GM21515 (cell line): ENCODE data around the gene ZNF544.
A peak's percentile ranks its signal among the peaks of the same experiment; 100 is the strongest.

Source experiments
- ATAC-seq: cut with Tn5 transposase; IDR thresholded peaks from one replicate; pipeline ENCODE4 v1.9.1; 2021; ENCODE audit not compliant: unreplicated experiment

Gene ZNF544

GRCh38 chr19:58228585-58229254, at the start of gene ZNF544:
Gene ZNF544 (plus strand): TSS chr19:58228914. CDS start chr19:58244024, 15,110 bp downstream.
- ATAC-seq: peak; percentile 86

DNA sequence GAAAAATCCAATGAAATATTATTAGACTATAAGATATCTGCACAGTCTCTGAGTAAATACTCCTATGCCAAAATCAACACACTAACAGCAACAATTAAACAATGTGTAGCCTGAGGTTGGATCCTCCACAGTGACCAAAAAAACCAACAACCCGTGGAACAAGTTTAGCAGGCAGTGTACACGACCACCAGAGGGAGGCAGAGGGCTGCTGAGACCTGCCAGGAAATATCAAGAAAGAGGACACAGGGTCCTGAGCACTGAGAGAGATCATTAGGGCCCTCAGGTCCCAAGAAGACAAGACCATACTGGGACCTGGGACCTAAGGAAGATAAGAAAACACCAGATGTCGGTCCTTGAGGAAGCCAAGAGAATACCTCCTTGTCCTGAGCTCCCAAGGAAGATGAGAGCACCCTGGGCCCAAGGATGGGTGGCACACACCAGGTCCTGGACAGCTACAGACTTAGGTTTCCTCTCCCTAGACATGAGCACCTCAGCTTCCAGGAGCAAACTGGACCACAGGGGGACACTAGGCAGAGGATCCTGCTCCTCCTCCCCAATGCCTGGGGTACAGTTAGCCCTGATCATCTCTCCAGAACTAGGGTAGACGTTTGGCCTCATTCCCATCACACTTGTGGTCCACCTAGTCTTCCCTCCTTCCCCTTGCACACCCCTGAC, 46.7 kb upstream of the ZNF544 start:
- no peak for ATAC-seq

GRCh38 chr19:58182577-58182988, 46.1 kb upstream of the ZNF544 start:
- ATAC-seq: no peak

DNA sequence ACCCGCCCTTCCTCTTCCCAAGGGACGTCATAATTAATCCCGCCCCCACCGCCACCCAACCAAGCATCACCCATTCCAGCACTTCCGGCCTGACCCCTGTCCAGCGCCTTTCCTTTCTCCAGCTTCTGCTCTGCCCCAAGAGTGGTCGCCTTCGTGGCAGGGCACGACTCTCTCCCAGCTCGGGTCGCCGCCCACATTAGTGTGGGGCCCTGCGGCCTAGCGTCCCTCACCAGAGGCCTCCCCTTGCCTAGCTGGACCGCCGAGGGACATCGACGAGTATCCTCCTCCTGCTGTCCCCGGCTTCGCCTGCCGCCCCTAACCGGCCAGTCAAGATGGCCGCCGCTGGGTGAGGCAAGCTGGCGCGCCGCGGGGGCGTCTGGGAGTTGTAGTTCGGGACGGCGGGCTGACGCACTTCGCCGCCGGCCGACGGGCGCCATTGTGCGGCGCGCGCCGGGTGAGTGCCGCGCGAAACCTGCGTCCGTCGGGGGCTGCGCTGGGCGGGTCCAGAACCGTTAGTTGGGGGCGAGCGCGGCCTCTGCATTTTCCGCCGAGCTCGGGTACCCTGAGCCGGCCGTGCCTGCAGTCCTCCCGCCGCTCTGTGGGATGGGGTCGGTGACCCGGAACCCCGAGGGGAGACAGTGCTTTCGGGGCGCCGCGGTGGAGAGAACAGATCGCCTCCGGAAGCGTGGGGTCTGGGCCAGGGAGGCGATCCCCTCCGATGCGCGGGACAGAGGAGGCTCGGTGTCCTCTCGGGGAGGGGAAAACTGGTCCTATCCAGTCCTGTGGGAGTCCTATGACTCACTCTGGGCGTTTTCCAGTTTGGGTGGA, 45.5 kb upstream of the ZNF544 start, which contains the start of gene ZNF274:
ZNF274 (plus strand) TSS at position 73 of the 828 bp plus-strand sequence. CDS start 905 bp downstream, outside the sequence.
- ATAC-seq: peak; percentile 85

DNA sequence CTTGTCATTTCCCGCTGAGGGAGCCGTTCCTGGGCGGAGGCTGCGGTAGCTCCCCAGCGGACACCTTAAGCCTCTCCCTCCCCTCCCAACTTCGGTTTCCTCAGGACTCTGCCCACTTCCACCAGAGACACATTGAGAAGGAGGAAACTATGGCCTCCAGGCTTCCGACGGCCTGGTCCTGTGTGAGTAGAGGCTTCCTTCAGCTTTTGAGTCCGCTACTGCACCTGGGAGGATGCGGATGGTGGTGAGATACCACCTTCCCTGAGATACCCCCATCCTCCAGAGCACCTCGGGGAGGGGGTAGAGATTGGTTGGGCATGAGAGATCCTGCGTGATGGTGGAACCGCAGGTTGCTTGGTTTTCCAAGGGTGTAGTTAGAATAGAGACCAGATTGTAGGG, 44.9 kb upstream of the ZNF544 start:
- ATAC-seq: no peak

GRCh38 chr19:58196901-58197616, 31.7 kb upstream of the ZNF544 start:
- no peak for ATAC-seq

- no peak for ATAC-seq
These were observed 24.8 kb upstream of the ZNF544 start for GRCh38 chr19:58203814-58204475.

GRCh38 chr19:58204566-58204965, 24.1 kb upstream of the ZNF544 start:
- ATAC-seq: no peak

GRCh38 chr19:58209577-58209976, 19.1 kb upstream of the ZNF544 start:
- ATAC-seq: no peak

GRCh38 chr19:58212336-58213074, 16.2 kb upstream of the ZNF544 start:
- ATAC-seq: no peak

GRCh38 chr19:58213075-58213369, 15.7 kb upstream of the ZNF544 start:
- ATAC-seq: no peak

GRCh38 chr19:58217069-58217481, 11.6 kb upstream of the ZNF544 start:
- no peak for ATAC-seq

GRCh38 chr19:58217607-58218391, 10.9 kb upstream of the ZNF544 start:
- ATAC-seq: no peak

DNA sequence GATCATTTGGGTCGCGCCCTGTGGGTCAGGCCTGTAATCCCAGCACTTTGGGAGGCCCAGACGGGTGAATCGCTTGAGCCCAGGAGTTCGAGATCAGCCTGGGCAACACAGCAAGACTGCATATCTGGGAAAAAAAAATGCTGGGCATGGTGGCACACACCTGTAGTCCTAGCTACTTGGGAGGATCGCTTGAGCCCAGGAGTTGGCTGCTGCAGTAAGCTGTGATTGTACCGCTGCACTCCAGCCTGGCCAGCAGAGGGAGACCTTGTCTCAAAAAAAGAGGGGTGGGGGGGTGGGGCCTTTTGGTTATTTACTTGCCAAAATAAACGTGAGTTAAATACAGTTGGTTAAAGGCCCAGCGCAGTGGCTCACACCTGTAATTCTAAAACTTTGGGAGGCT, 9.8 kb upstream of the ZNF544 start:
- ATAC-seq: no peak

- ATAC-seq: peak; percentile 17
These were observed 640 bp upstream of the ZNF544 start for GRCh38 chr19:58227964-58228584.

DNA sequence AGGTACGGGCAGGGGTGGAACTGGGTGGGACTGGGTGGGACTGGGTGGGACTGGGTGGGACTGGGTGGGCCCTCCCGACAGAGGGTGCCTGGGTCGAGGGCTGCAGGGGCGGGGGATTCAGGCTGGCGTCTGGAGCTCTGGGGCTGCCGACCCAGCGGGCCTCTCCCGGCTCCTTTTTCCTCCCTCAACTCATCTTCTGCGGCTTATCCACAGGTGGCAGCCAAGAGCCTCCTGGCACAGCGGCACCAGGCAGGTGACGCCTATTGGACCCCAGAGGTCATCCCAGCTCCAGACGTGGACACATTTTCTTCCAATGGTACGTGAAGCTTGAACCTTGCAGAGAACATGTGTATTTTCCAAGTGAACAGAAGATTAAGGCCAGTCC, 533 bp downstream of the ZNF544 start:
- no peak for ATAC-seq

DNA sequence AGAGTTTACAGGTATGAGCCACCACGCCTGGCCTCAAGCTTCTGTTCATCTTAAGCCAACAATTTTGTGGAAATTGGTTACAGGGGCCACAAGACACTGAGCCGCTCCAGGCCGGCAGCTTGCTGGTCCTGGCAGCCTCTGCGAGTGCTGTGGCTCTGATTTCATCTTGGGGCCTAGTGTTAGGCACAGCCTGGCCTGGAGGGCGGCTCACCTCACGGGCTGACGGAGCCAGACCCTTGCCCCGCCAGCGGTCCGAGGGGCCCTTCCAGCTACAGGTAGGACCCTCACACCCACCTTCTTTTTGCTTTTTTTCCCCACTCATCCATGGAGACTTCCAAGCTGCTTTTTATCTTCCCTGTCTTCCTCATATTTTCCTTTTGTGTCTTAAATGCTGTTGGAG, 8.6 kb downstream of the ZNF544 start:
- ATAC-seq: no peak

DNA sequence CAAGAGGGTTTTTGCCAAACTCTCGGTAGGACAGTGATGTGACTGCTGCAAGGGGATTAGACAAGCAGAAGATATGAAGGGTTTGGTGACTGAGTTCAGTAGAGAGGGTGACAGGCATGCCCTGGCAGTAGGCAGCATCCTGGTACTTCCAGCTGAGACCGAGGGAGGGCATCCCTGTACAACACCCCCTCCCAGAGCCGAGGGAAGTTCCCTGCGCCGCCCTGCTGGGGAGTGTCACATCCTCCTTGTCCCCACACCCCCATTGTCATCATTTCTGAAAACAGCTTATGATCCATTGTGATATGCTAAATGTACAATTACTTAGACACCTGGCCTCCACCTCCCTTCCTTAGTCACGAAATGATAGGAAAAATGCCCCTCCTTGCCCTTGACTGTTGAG, 14.6 kb downstream of the ZNF544 start:
- ATAC-seq: no peak

DNA sequence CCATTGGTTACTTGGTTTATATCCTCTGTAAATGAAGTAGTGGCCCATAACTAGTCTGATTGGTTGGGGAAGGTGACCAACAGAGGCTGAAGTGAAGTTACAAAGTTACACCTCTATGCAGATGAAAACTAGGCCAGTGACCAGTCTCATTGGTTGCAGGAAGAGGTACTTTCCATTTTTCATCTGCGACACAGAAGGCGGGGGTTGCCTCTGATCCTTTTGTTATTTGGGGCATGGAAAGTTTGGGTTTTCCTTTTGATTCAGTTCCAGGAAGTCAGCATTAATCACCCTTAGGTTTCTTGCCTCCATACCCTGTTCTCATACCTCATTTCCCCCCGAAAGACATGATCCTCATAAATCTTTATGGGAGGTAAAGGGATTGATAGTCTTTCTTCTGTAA, 20.2 kb downstream of the ZNF544 start:
- ATAC-seq: no peak
